PC-3 (cell line): ENCODE data around the gene DBNDD1.

ENCODE experiments used
- CTCF ChIP-seq: fragments of 300-600 bp; sonication (generic); conservative IDR thresholded peaks from 2 replicates; pipeline ENCODE4 v1.5.1; 2017; ENCODE audit warnings: antibody characterized with exemption, low read depth, mild to moderate bottlenecking, low read length
- EZH2 ChIP-seq: fragments of 300-600 bp; sonication (generic); IDR thresholded peaks from one replicate; pipeline ENCODE4 v1.6.1; 2017; ENCODE audit warnings: antibody characterized with exemption, mild to moderate bottlenecking, low read length; ENCODE audit not compliant: unreplicated experiment

- TF ChIP-seq EZH2: no peak
- no peak for TF ChIP-seq CTCF
Observed at GRCh38 chr16:90037276-90037675, 18.0 kb upstream of the DBNDD1 start.
